Germinal center (tissue), 1 donor: ENCODE data around the gene TBXA2R.
"Not testable (repeated sequence)": the region's sequence is repeated elsewhere in the genome, so short reads cannot be mapped to it uniquely, and the experiment has no call there.

Source experiments
- DNase-seq: peaks from one replicate; pipeline ENCODE4 v3.0.0; 2012; ENCODE audit warnings: mixed read lengths, low spot score

TBXA2R gene

GRCh38 chr19:3605361-3605760 lies 1.3 kb downstream of the TBXA2R start:
- no peak for DNase-seq

- no peak for DNase-seq
Measured at GRCh38 chr19:3604987-3605343, 1.7 kb downstream of the TBXA2R start.

GRCh38 chr19:3604227-3604986 lies 2.3 kb downstream of the TBXA2R start:
- DNase-seq: no peak

- no peak for DNase-seq
Measured at GRCh38 chr19:3603121-3603811, 3.4 kb downstream of the TBXA2R start.

- DNase-seq: no peak
Measured at GRCh38 chr19:3601021-3601420, 5.7 kb downstream of the TBXA2R start.

GRCh38 chr19:3599776-3600187 lies 6.9 kb downstream of the TBXA2R start:
- DNase-seq: no peak

- no peak for DNase-seq
Measured at GRCh38 chr19:3595521-3596061, 11.1 kb downstream of the TBXA2R start.

- DNase-seq: no peak
Measured at GRCh38 chr19:3593156-3593555, 13.5 kb downstream of the TBXA2R start.

GRCh38 chr19:3591876-3592613 lies 14.6 kb downstream of the TBXA2R start:
- no peak for DNase-seq

- DNase-seq: no peak
Measured at GRCh38 chr19:3590991-3591659, 15.6 kb downstream of the TBXA2R start.

GRCh38 chr19:3589949-3590348 lies 16.7 kb downstream of the TBXA2R start:
- DNase-seq: no peak

GRCh38 chr19:3589439-3589838 lies 17.2 kb downstream of the TBXA2R start:
- no peak for DNase-seq

GRCh38 chr19:3586707-3587346 lies 19.8 kb downstream of the TBXA2R start:
- DNase-seq: no peak

GRCh38 chr19:3586127-3586626 lies 20.5 kb downstream of the TBXA2R start:
- peak; percentile 49 for DNase-seq

GRCh38 chr19:3585301-3586126 lies 21.2 kb downstream of the TBXA2R start, which contains the start of gene GIPC3:
Gene GIPC3 (plus strand): TSS chr19:3585478. CDS start chr19:3585598, 120 bp downstream.
- no peak for DNase-seq

- DNase-seq: not testable (repeated sequence)
Measured at GRCh38 chr19:3584036-3584802, 22.5 kb downstream of the TBXA2R start.

GRCh38 chr19:3581792-3582191 lies 24.9 kb downstream of the TBXA2R start:
- DNase-seq: not testable (repeated sequence)

- no peak for DNase-seq
Measured at GRCh38 chr19:3580156-3580934, 26.3 kb downstream of the TBXA2R start.

- no peak for DNase-seq
Measured at GRCh38 chr19:3578390-3578789, 28.3 kb downstream of the TBXA2R start.
